Jurkat, Clone E6-1 (cell line): ENCODE measurements around the gene NDUFA1. TPM values are rescaled to one million over a fixed set of nuclear protein-coding genes. Genes with fewer than 3 reads are reported as not detected.
"Not testable (repeated sequence)": the region's sequence is repeated elsewhere in the genome, so short reads cannot be mapped to it uniquely, and the experiment has no call there.

Experiments
- DNase-seq: peaks from one replicate; pipeline ENCODE4 v3.0.0-alpha.2; 2011; ENCODE audit warnings: low read depth, low spot score
- H3K4me3 ChIP-seq: 2 replicates; pipeline ENCODE4 v1.5.1; 2011; ENCODE audit warnings: mild to moderate bottlenecking, low read length, control low read depth, moderate library complexity
- polyA plus RNA-seq: library from polyadenylated mRNA; unstranded; fragments of >200 nt; gene quantifications from one replicate; pipeline ENCODE4 v1.2.1, GENCODE V29; 2012; ENCODE audit warnings: missing spikeins; ENCODE audit not compliant: insufficient read length, insufficient read depth

NDUFA1 gene
- 190 TPM for polyA plus RNA-seq

- peak within 1 kb of the TSS; percentile 84 for H3K4me3 ChIP-seq
Measured at GRCh38 chrX:119871599-119872395, at the start of gene NDUFA1, which contains the start of gene RNF113A. Gene NDUFA1, plus strand, starts transcription at chrX:119871832. Its CDS starts 80 bp downstream, at chrX:119871912. Gene RNF113A, minus strand, starts transcription at chrX:119871733. Its CDS starts 120 bp downstream, at chrX:119871613.

GRCh38 chrX:119824221-119824620 is 47.4 kb upstream of the NDUFA1 start:
- not testable (repeated sequence) for H3K4me3 ChIP-seq, DNase-seq

More at GRCh38 chrX:119871599-119872395, at the start of gene NDUFA1, which contains the start of gene RNF113A:
- DNase-seq: peak; percentile 82

- no peak for DNase-seq
- H3K4me3 ChIP-seq: no peak overlapping the region
Measured at GRCh38 chrX:119826399-119826959, 45.2 kb upstream of the NDUFA1 start.

- H3K4me3 ChIP-seq: no peak overlapping the region
- no peak for DNase-seq
Measured at GRCh38 chrX:119828446-119828845, 43.2 kb upstream of the NDUFA1 start.

GRCh38 chrX:119833905-119834304 is 37.7 kb upstream of the NDUFA1 start:
- DNase-seq: no peak
- H3K4me3 ChIP-seq: no peak overlapping the region

GRCh38 chrX:119852382-119853353 is 19.0 kb upstream of the NDUFA1 start, which contains the start of gene UPF3B:
Gene UPF3B, minus strand, starts transcription at chrX:119852963. Its CDS starts 35 bp downstream, at chrX:119852928.
- H3K4me3 ChIP-seq: peak within 1 kb of the TSS; percentile 80
- DNase-seq: peak; percentile 97

GRCh38 chrX:119853444-119853843 is 18.2 kb upstream of the NDUFA1 start:
- H3K4me3 ChIP-seq: peak overlapping the region; percentile 49

GRCh38 chrX:119870626-119871131 is 953 bp upstream of the NDUFA1 start:
- no peak for DNase-seq
- peak overlapping the region; percentile 84 for H3K4me3 ChIP-seq

More at GRCh38 chrX:119853444-119853843, 18.2 kb upstream of the NDUFA1 start:
- no peak for DNase-seq

- peak overlapping the region; percentile 84 for H3K4me3 ChIP-seq
- DNase-seq: no peak
Measured at GRCh38 chrX:119871245-119871598, 410 bp upstream of the NDUFA1 start.

GRCh38 chrX:119878740-119879139 is 7.1 kb downstream of the NDUFA1 start:
- peak; percentile 60 for DNase-seq
- H3K4me3 ChIP-seq: no peak overlapping the region

- H3K4me3 ChIP-seq: no peak overlapping the region
- DNase-seq: peak; percentile 63
Measured at GRCh38 chrX:119880076-119880475, 8.4 kb downstream of the NDUFA1 start.

GRCh38 chrX:119880552-119881437 is 9.2 kb downstream of the NDUFA1 start:
- H3K4me3 ChIP-seq: no peak overlapping the region
- DNase-seq: peak; percentile 57

GRCh38 chrX:119885554-119886428 is 14.2 kb downstream of the NDUFA1 start:
- peak; percentile 49 for DNase-seq
- no peak overlapping the region for H3K4me3 ChIP-seq

GRCh38 chrX:119887721-119888425 is 16.2 kb downstream of the NDUFA1 start:
- no peak for DNase-seq

GRCh38 chrX:119890626-119891025 is 19.0 kb downstream of the NDUFA1 start:
- DNase-seq, H3K4me3 ChIP-seq: not testable (repeated sequence)

More at GRCh38 chrX:119887721-119888425, 16.2 kb downstream of the NDUFA1 start:
- H3K4me3 ChIP-seq: no peak overlapping the region

GRCh38 chrX:119891961-119892692 is 20.5 kb downstream of the NDUFA1 start:
- not testable (repeated sequence) for H3K4me3 ChIP-seq, DNase-seq
